ENCODE measurements around the gene SIRT1.
"Not testable (repeated sequence)": the region's sequence is repeated elsewhere in the genome, so short reads cannot be mapped to it uniquely, and the experiment has no call there.

The SIRT1 gene

GRCh38 chr10:67966035-67966434 is 81.6 kb downstream of the SIRT1 start:
- DNase-seq: not testable (repeated sequence)
